ENCODE results near the gene MEN1.

The MEN1 gene

GRCh38 chr11:64793271-64794160 is 16.8 kb downstream of the MEN1 start:
- TF ChIP-seq, protein P1, sequence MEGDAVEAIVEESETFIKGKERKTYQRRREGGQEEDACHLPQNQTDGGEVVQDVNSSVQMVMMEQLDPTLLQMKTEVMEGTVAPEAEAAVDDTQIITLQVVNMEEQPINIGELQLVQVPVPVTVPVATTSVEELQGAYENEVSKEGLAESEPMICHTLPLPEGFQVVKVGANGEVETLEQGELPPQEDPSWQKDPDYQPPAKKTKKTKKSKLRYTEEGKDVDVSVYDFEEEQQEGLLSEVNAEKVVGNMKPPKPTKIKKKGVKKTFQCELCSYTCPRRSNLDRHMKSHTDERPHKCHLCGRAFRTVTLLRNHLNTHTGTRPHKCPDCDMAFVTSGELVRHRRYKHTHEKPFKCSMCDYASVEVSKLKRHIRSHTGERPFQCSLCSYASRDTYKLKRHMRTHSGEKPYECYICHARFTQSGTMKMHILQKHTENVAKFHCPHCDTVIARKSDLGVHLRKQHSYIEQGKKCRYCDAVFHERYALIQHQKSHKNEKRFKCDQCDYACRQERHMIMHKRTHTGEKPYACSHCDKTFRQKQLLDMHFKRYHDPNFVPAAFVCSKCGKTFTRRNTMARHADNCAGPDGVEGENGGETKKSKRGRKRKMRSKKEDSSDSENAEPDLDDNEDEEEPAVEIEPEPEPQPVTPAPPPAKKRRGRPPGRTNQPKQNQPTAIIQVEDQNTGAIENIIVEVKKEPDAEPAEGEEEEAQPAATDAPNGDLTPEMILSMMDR (conservative IDR thresholded peaks at IDR 0.05; ENCODE audit: low read depth): no peak
- DNase-seq (ENCODE audit: low spot score): no peak
- ChIA-PET CTCF (interaction anchor here (0.6 kb wide), 1 partner anchor 334 kb away, joined by 3 read pairs; no protein-coding TSS in a partner anchor), POLR2A (ENCODE audit: low non-redundant PET) (interaction anchor here (0.5 kb wide), 1 partner anchor 89 kb away, joined by 4 read pairs; no protein-coding TSS in a partner anchor)
- peak overlapping the region; percentile 17; the same call in 1 of the 2 replicates for H3K27ac ChIP-seq

- CTCF ChIA-PET: no interaction called here
- TF ChIP-seq, protein P1 (conservative IDR thresholded peaks at IDR 0.05; ENCODE audit: low read depth): no peak
- no peak overlapping the region for H3K27ac ChIP-seq
- DNase-seq (ENCODE audit: low spot score): no peak
- POLR2A ChIA-PET (ENCODE audit: low non-redundant PET): interaction anchor here (0.5 kb wide), 1 partner anchor 90 kb away, joined by 4 read pairs; no protein-coding TSS in a partner anchor
Observed at GRCh38 chr11:64792482-64792881, 17.9 kb downstream of the MEN1 start.

GRCh38 chr11:64791781-64792291 is 18.5 kb downstream of the MEN1 start:
- POLR2A ChIA-PET (ENCODE audit: low non-redundant PET): no interaction called here
- CTCF ChIA-PET: interaction anchor here (0.7 kb wide), 1 partner anchor 9 kb away, joined by 3 read pairs; no protein-coding TSS in a partner anchor
- DNase-seq (ENCODE audit: low spot score): no peak
- peak overlapping the region; percentile 35 for H3K27ac ChIP-seq
- TF ChIP-seq, protein P1 (conservative IDR thresholded peaks at IDR 0.05; ENCODE audit: low read depth): no peak

- CTCF ChIA-PET: interaction anchor here (0.6 kb wide), 1 partner anchor 1840 kb away, joined by 3 read pairs; no protein-coding TSS in a partner anchor
- no peak for DNase-seq (ENCODE audit: low spot score)
- POLR2A ChIA-PET (ENCODE audit: low non-redundant PET): no interaction called here
- H3K27ac ChIP-seq: no peak overlapping the region
- TF ChIP-seq, protein P1 (conservative IDR thresholded peaks at IDR 0.05; ENCODE audit: low read depth): no peak
Observed at GRCh38 chr11:64790205-64791095, 19.9 kb downstream of the MEN1 start.

GRCh38 chr11:64789331-64790204 is 20.8 kb downstream of the MEN1 start:
- POLR2A ChIA-PET (ENCODE audit: low non-redundant PET): no interaction called here
- CTCF ChIA-PET: interaction anchor here (0.6 kb wide), 1 partner anchor 1841 kb away, joined by 3 read pairs; no protein-coding TSS in a partner anchor

More at GRCh38 chr11:64789331-64790204, 20.8 kb downstream of the MEN1 start:
- TF ChIP-seq, protein P1 (conservative IDR thresholded peaks at IDR 0.05; ENCODE audit: low read depth): no peak
- DNase-seq (ENCODE audit: low spot score): no peak
- H3K27ac ChIP-seq: peak overlapping the region; percentile 15

Measured in RWPE1 (cell line).